ENCODE measurements around the gene HK3.

DNA sequence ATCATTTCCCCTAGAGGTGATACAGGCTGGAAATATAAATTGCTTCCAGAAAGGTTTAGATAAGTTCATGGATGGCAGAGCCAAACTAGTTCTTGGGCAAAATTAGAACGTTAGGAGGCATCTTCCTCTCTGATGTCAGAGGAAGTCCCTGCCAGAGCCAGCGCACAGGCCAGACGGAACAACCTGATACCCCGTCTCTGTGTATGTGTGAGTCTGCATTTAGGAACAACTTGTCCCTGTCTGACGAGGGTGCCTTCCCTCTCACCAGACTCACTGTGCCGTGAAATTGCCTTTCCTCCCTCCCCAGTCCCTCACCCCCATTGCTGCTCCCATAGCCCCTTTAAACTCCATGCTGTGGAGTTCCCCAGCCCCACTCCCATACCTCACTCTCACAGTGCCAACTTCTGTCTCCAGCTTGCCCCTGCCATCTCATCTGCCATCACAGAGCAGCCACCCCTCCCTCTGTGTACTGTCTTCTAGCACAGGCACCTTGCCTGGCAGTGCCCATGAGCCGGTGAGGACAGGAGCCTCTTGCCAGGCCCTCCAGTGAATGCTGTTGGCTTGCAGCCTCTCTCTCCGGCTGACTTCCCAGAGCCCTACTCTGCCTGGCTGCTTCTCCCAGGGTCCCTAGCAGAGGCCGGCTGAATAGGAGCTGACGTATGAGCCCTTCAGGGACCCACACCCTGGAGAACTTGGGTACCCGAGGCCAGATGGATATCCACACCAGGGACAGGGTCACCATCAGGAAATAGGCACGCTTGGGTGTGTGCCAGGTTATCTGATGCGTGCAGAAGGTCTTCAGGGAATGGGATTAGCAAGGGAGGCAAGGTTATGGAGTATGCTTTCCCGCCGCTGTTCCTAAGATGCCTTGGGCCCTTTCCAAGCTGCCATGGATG is 62.1 kb downstream of the HK3 start:
- TF ChIP-seq, protein P1, sequence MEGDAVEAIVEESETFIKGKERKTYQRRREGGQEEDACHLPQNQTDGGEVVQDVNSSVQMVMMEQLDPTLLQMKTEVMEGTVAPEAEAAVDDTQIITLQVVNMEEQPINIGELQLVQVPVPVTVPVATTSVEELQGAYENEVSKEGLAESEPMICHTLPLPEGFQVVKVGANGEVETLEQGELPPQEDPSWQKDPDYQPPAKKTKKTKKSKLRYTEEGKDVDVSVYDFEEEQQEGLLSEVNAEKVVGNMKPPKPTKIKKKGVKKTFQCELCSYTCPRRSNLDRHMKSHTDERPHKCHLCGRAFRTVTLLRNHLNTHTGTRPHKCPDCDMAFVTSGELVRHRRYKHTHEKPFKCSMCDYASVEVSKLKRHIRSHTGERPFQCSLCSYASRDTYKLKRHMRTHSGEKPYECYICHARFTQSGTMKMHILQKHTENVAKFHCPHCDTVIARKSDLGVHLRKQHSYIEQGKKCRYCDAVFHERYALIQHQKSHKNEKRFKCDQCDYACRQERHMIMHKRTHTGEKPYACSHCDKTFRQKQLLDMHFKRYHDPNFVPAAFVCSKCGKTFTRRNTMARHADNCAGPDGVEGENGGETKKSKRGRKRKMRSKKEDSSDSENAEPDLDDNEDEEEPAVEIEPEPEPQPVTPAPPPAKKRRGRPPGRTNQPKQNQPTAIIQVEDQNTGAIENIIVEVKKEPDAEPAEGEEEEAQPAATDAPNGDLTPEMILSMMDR (IDR thresholded peaks at IDR 0.05; ENCODE audit: borderline replicate concordance, extremely low read depth, low read length, poor library complexity, severe bottlenecking) = no peak
- TF ChIP-seq EZH2 (IDR thresholded peaks at IDR 0.05; ENCODE audit: borderline replicate concordance, low read depth, low read length, severe bottlenecking) = no peak

Data from DND-41 (cell line).